Measurements from ENCODE around the gene ZNF408.
A peak's percentile ranks its signal among the peaks of the same experiment; 100 is the strongest.
"Not testable (repeated sequence)": the region's sequence is repeated elsewhere in the genome, so short reads cannot be mapped to it uniquely, and the experiment has no call there.

Gene ZNF408

GRCh38 chr11:46698597-46698996, 2.2 kb upstream of the ZNF408 start:
- no peak overlapping the region for H3K4me3 ChIP-seq (ENCODE audit: low read length)
- no peak for TF ChIP-seq ZNF274 (IDR thresholded peaks at IDR 0.05; ENCODE audit: low read depth, low read length)

- TF ChIP-seq ZNF274 (IDR thresholded peaks at IDR 0.05; ENCODE audit: low read depth, low read length), result no peak
- H3K4me3 ChIP-seq (ENCODE audit: low read length), result peak overlapping the region; percentile 86
Measured at GRCh38 chr11:46701078-46701654, 335 bp downstream of the ZNF408 start.

GRCh38 chr11:46705070-46705688, 4.3 kb downstream of the ZNF408 start:
- TF ChIP-seq ZNF274 (IDR thresholded peaks at IDR 0.05; ENCODE audit: low read depth, low read length), result no peak

GRCh38 chr11:46706886-46707285, 6.1 kb downstream of the ZNF408 start:
- TF ChIP-seq ZNF274 (IDR thresholded peaks at IDR 0.05; ENCODE audit: low read depth, low read length), result no peak
- no peak overlapping the region for H3K4me3 ChIP-seq (ENCODE audit: low read length)

More at GRCh38 chr11:46705070-46705688, 4.3 kb downstream of the ZNF408 start:
- no peak overlapping the region for H3K4me3 ChIP-seq (ENCODE audit: low read length)

- not testable (repeated sequence) for H3K4me3 ChIP-seq (ENCODE audit: low read length)
Measured at GRCh38 chr11:46709351-46709750, 8.5 kb downstream of the ZNF408 start.

GRCh38 chr11:46710821-46711269, 10.0 kb downstream of the ZNF408 start:
- H3K4me3 ChIP-seq (ENCODE audit: low read length), result no peak overlapping the region

GRCh38 chr11:46711303-46711702, 10.5 kb downstream of the ZNF408 start:
- no peak overlapping the region for H3K4me3 ChIP-seq (ENCODE audit: low read length)
- TF ChIP-seq ZNF274 (IDR thresholded peaks at IDR 0.05; ENCODE audit: low read depth, low read length), result no peak

More at GRCh38 chr11:46710821-46711269, 10.0 kb downstream of the ZNF408 start:
- TF ChIP-seq ZNF274 (IDR thresholded peaks at IDR 0.05; ENCODE audit: low read depth, low read length), result no peak

- TF ChIP-seq ZNF274 (IDR thresholded peaks at IDR 0.05; ENCODE audit: low read depth, low read length), result no peak
- no peak overlapping the region for H3K4me3 ChIP-seq (ENCODE audit: low read length)
Measured at GRCh38 chr11:46712874-46713576, 12.2 kb downstream of the ZNF408 start.

GRCh38 chr11:46717825-46718154, 17.0 kb downstream of the ZNF408 start:
- H3K4me3 ChIP-seq (ENCODE audit: low read length), result not testable (repeated sequence)

GRCh38 chr11:46718155-46719019, 17.6 kb downstream of the ZNF408 start:
- TF ChIP-seq ZNF274 (IDR thresholded peaks at IDR 0.05; ENCODE audit: low read depth, low read length), result no peak
- no peak overlapping the region for H3K4me3 ChIP-seq (ENCODE audit: low read length)

GRCh38 chr11:46719048-46719542, 18.3 kb downstream of the ZNF408 start, which contains the start of gene F2:
Gene F2, plus strand, starts transcription at chr11:46719213. Its CDS starts 23 bp downstream, at chr11:46719236.
- TF ChIP-seq ZNF274 (IDR thresholded peaks at IDR 0.05; ENCODE audit: low read depth, low read length), result no peak
- no peak within 1 kb of the TSS for H3K4me3 ChIP-seq (ENCODE audit: low read length)

GRCh38 chr11:46719543-46720218, 18.9 kb downstream of the ZNF408 start:
- no peak overlapping the region for H3K4me3 ChIP-seq (ENCODE audit: low read length)
- no peak for TF ChIP-seq ZNF274 (IDR thresholded peaks at IDR 0.05; ENCODE audit: low read depth, low read length)

- no peak for TF ChIP-seq ZNF274 (IDR thresholded peaks at IDR 0.05; ENCODE audit: low read depth, low read length)
- no peak overlapping the region for H3K4me3 ChIP-seq (ENCODE audit: low read length)
Measured at GRCh38 chr11:46721286-46721685, 20.5 kb downstream of the ZNF408 start.

Data from GM08714 (cell line).